ENCODE data around the gene PADI6. TPM values are rescaled to one million over a fixed set of nuclear protein-coding genes. Genes with fewer than 3 reads are reported as not detected.

PADI6 gene
- total and polyA plus RNA-seq, 2 experiments from 2014 or later: not detected

GRCh38 chr1:17346046-17346789, 25.8 kb upstream of the PADI6 start:
- H3K79me2 ChIP-seq: no peaks in the 10 kb centered on the region
- no peaks in the 10 kb centered on the region for H3K9me2 ChIP-seq (replicated peaks; ENCODE audit: insufficient read depth)
- H3K27me3 ChIP-seq: no peaks in the 10 kb centered on the region
- no peaks in the 10 kb centered on the region for H3K4me1 ChIP-seq (ENCODE audit: insufficient read depth)
- TF ChIP-seq EZH2 (IDR thresholded peaks at IDR 0.05; ENCODE audit: borderline replicate concordance) (no peak), EZH2phosphoT487 (IDR thresholded peaks at IDR 0.05; ENCODE audit: low read depth, severe bottlenecking, unreplicated experiment) (no peak), CTCF (IDR thresholded peaks at IDR 0.05; ENCODE audit: poor library complexity) (no peak)
- H3K9me3 ChIP-seq (ENCODE audit: low read depth): no peaks in the 10 kb centered on the region
- H4K20me1 ChIP-seq (ENCODE audit: insufficient read depth, poor library complexity, severe bottlenecking): no peaks in the 10 kb centered on the region
- 85% methylated on average over 9 of the region's 9 CpGs for WGBS (ENCODE audit: low lambda C conversion rate, missing lambda C conversion rate)
- no peaks in the 10 kb centered on the region for H3K36me3 ChIP-seq (replicated peaks; ENCODE audit: insufficient read depth, low read depth)
- DNase-seq (ENCODE audit: low spot score): no peak
- no peak overlapping the region for H2AFZ ChIP-seq
- H3K27ac ChIP-seq: no peak overlapping the region
- H3K4me2 ChIP-seq: no peak overlapping the region
- H3K4me3 ChIP-seq: no peak overlapping the region

GRCh38 chr1:17347769-17348592, 24.0 kb upstream of the PADI6 start:
- Histone ChIP-seq H3K27me3 (no peaks in the 10 kb centered on the region), H4K20me1 (ENCODE audit: insufficient read depth, poor library complexity, severe bottlenecking) (no peaks in the 10 kb centered on the region), H3K9me2 (replicated peaks; ENCODE audit: insufficient read depth) (no peaks in the 10 kb centered on the region), H3K4me1 (ENCODE audit: insufficient read depth) (no peaks in the 10 kb centered on the region), H3K4me3 (no peak overlapping the region), H3K27ac (no peak overlapping the region), H3K9me3 (ENCODE audit: low read depth) (no peaks in the 10 kb centered on the region), H3K4me2 (no peak overlapping the region), H3K79me2 (no peaks in the 10 kb centered on the region), H3K36me3 (replicated peaks; ENCODE audit: insufficient read depth, low read depth) (no peaks in the 10 kb centered on the region), H2AFZ (no peak overlapping the region)
- TF ChIP-seq CTCF (IDR thresholded peaks at IDR 0.05; ENCODE audit: poor library complexity) (no peak), EZH2 (IDR thresholded peaks at IDR 0.05; ENCODE audit: borderline replicate concordance) (no peak), EZH2phosphoT487 (IDR thresholded peaks at IDR 0.05; ENCODE audit: low read depth, severe bottlenecking, unreplicated experiment) (no peak)
- 77% methylated on average over 19 of the region's 19 CpGs for WGBS (ENCODE audit: low lambda C conversion rate, missing lambda C conversion rate)
- DNase-seq (ENCODE audit: low spot score): no peak

GRCh38 chr1:17348593-17349234, 23.3 kb upstream of the PADI6 start:
- Histone ChIP-seq H3K27me3 (no peaks in the 10 kb centered on the region), H3K9me2 (replicated peaks; ENCODE audit: insufficient read depth) (no peaks in the 10 kb centered on the region), H2AFZ (no peak overlapping the region), H3K4me1 (ENCODE audit: insufficient read depth) (no peaks in the 10 kb centered on the region), H3K27ac (no peak overlapping the region), H3K79me2 (no peaks in the 10 kb centered on the region), H3K4me3 (no peak overlapping the region), H3K9me3 (ENCODE audit: low read depth) (no peaks in the 10 kb centered on the region), H3K36me3 (replicated peaks; ENCODE audit: insufficient read depth, low read depth) (no peaks in the 10 kb centered on the region), H4K20me1 (ENCODE audit: insufficient read depth, poor library complexity, severe bottlenecking) (no peaks in the 10 kb centered on the region), H3K4me2 (no peak overlapping the region)
- TF ChIP-seq EZH2 (IDR thresholded peaks at IDR 0.05; ENCODE audit: borderline replicate concordance) (no peak), EZH2phosphoT487 (IDR thresholded peaks at IDR 0.05; ENCODE audit: low read depth, severe bottlenecking, unreplicated experiment) (no peak), CTCF (IDR thresholded peaks at IDR 0.05; ENCODE audit: poor library complexity) (no peak)
- WGBS (ENCODE audit: low lambda C conversion rate, missing lambda C conversion rate): 80% methylated on average over 14 of the region's 14 CpGs
- DNase-seq (ENCODE audit: low spot score): no peak

Data from hepatocyte (in vitro differentiated cells).